GM12878 (cell line): ENCODE data around the gene DOCK7. TPM values are rescaled to one million over a fixed set of nuclear protein-coding genes. Genes with fewer than 3 reads are reported as not detected.
A peak's percentile ranks its signal among the peaks of the same experiment; 100 is the strongest.

Experiments
- ATAC-seq: fragments of 200-7000 bp; cut with Tn5 transposase; 3 replicates; pipeline ENCODE4 v1.9.1; 2020; ENCODE audit warnings: mild to moderate bottlenecking, moderate library complexity
- BruUV-seq: library from RNA; stranded (reverse); fragments of 400-500 nt; replicated peaks from 2 replicates; lab custom pipeline; 2021; lab: Mats Ljungman, UMichigan
- CTCF ChIA-PET: fragments of 300-600 bp; sonication (Branson Sonifier 250); formaldehyde crosslinking; extraction: SDS; loops from one replicate; lab custom pipeline; 2021; ENCODE audit warnings: inconsistent platforms; lab: Yijun Ruan, JAX
- POLR2A ChIA-PET: fragments of 350-600 bp; formaldehyde crosslinking; extraction: SDS; loops from one replicate; lab custom pipeline; 2021; ENCODE audit warnings: inconsistent platforms; lab: Charles Lee
- RAD21 ChIA-PET: fragments of 300-600 bp; sonication (Branson Sonifier 250); formaldehyde crosslinking; loops from one replicate; lab custom pipeline; 2023; ENCODE audit warnings: antibody characterized with exemption; ENCODE audit not compliant: unreplicated experiment; lab: Charles Lee
- SMC1A ChIA-PET: fragments of 300-600 bp; sonication (Branson Sonifier 250); formaldehyde crosslinking; loops from one replicate; lab custom pipeline; 2023; ENCODE audit not compliant: unreplicated experiment, uncharacterized antibody; lab: Charles Lee
- DNase-seq: peaks from one replicate; pipeline ENCODE4 v3.0.0-alpha.2; 2011; ENCODE audit warnings: low read depth, low spot score
- FAIRE-seq: peaks from 3 replicates; lab custom pipeline; 2011; peaks lifted over from hg19 to GRCh38; lab: Jason Lieb, UNC
- H2AFZ ChIP-seq: 2 replicates; pipeline ENCODE4 v1.6.0; 2011; ENCODE audit warnings: low read depth, low read length, control low read depth; ENCODE audit not compliant: control insufficient read depth
- H3K27ac ChIP-seq: 2 replicates; pipeline ENCODE4 v1.5.1; 2011; ENCODE audit warnings: control low read depth; ENCODE audit not compliant: control insufficient read depth, insufficient read depth
- H3K27me3 ChIP-seq, 2 experiments: replicated peaks in 1 of 2; 2 replicates each; pipeline versions ENCODE4 v1.6.0 to v1.6.1; 2011; ENCODE audit warnings: low read length in 1 of 2; ENCODE audit not compliant: control insufficient read depth in 2 of 2, insufficient read depth in 2 of 2
- H3K36me3 ChIP-seq, 2 experiments: 2 replicates each; pipeline ENCODE4 v1.5.1; 2011; ENCODE audit warnings: low read length in 1 of 2; ENCODE audit not compliant: control insufficient read depth in 2 of 2, insufficient read depth in 2 of 2
- H3K4me1 ChIP-seq: 2 replicates; pipeline ENCODE4 v1.6.1; 2011; ENCODE audit warnings: mild to moderate bottlenecking, low read length, moderate library complexity, mixed read lengths; ENCODE audit not compliant: control insufficient read depth, insufficient read depth
- H3K4me2 ChIP-seq: 2 replicates; pipeline ENCODE4 v1.6.0; 2011; ENCODE audit warnings: control low read depth; ENCODE audit not compliant: control insufficient read depth, insufficient read depth
- H3K4me3 ChIP-seq: fragments of 200-600 bp; sonication (generic); 2 replicates; pipeline ENCODE4 v1.5.1; 2016
- H3K79me2 ChIP-seq: 2 replicates; pipeline ENCODE4 v1.6.0; 2011; ENCODE audit warnings: low read length; ENCODE audit not compliant: control insufficient read depth, insufficient read depth
- H3K9ac ChIP-seq: 2 replicates; pipeline ENCODE4 v1.8.0; 2011; ENCODE audit warnings: low read length, control low read depth, mixed read lengths; ENCODE audit not compliant: control insufficient read depth, insufficient read depth
- H3K9me3 ChIP-seq: replicated peaks from 3 replicates; pipeline ENCODE4 v1.5.1; 2011; ENCODE audit warnings: mild to moderate bottlenecking, low read length; ENCODE audit not compliant: control insufficient read depth, insufficient read depth
- H4K20me1 ChIP-seq: 2 replicates; pipeline ENCODE4 v1.6.0; 2011; ENCODE audit not compliant: control insufficient read depth, insufficient read depth
- CHD1 ChIP-seq: IDR thresholded peaks from 2 replicates; pipeline ENCODE4 v1.6.1; 2012; ENCODE audit warnings: low read depth, low read length, improper control_type of control experiment
- DPF2 ChIP-seq: fragments of 450-650 bp; IDR thresholded peaks from 2 replicates; pipeline ENCODE4 v1.6.1; 2017; ENCODE audit warnings: mild to moderate bottlenecking
- GABPA ChIP-seq: IDR thresholded peaks from 2 replicates; pipeline ENCODE4 v1.6.1; 2014; ENCODE audit warnings: antibody characterized with exemption, low read depth, mild to moderate bottlenecking, inconsistent platforms
- IKZF2 ChIP-seq, 2 experiments: fragments of 450-650 bp; IDR thresholded peaks; 2 replicates each; pipeline ENCODE4 v1.6.1; 2017; ENCODE audit warnings: mild to moderate bottlenecking in 2 of 2, moderate library complexity in 2 of 2
- PAX5 ChIP-seq: IDR thresholded peaks from 2 replicates; pipeline ENCODE4 v1.6.1; 2011; ENCODE audit warnings: low read depth, low read length, borderline replicate concordance
- POLR2AphosphoS5 ChIP-seq: IDR thresholded peaks from 2 replicates; pipeline ENCODE4 v1.6.1; 2011; ENCODE audit warnings: mild to moderate bottlenecking, low read length, inconsistent platforms
- SIX5 ChIP-seq: IDR thresholded peaks from 2 replicates; pipeline ENCODE4 v1.6.1; 2011; ENCODE audit warnings: mild to moderate bottlenecking, low read depth, low read length, moderate library complexity; ENCODE audit not compliant: severe bottlenecking
- TBL1XR1 ChIP-seq: IDR thresholded peaks from 2 replicates; pipeline ENCODE4 v1.6.1; 2012; ENCODE audit warnings: low read depth, low read length, improper control_type of control experiment
- ZBTB11 ChIP-seq: fragments of 450-650 bp; formaldehyde crosslinking; IDR thresholded peaks from 2 replicates; pipeline ENCODE4 v1.5.0; 2022; ENCODE audit warnings: mild to moderate bottlenecking, missing genetic modification characterization
- ZBTB33 ChIP-seq: fragments of 450-650 bp; IDR thresholded peaks from 2 replicates; pipeline ENCODE4 v1.6.1; 2017; ENCODE audit warnings: mild to moderate bottlenecking
- WGBS: methylation state at CpG from one replicate; pipeline ENCODE4 v1.1.6; 2016; ENCODE audit warnings: low lambda C conversion rate; ENCODE audit not compliant: insufficient replicate concordance, insufficient coverage; ENCODE audit errors: missing lambda C conversion rate; 5-methylcytosine and 5-hydroxymethylcytosine counted together
- in situ Hi-C: fragments of 300-500 bp; cut with MboI; formaldehyde crosslinking; loops from 9 replicates; pipeline ENCODE4 v1.14.3; 2018; ENCODE audit warnings: mixed read lengths
- intact Hi-C: fragments of 100-400 bp; cut with micrococcal nuclease; formaldehyde crosslinking; loops from one replicate; pipeline ENCODE4 v1.14.2; 2022; ENCODE audit not compliant: unreplicated experiment
- polyA plus RNA-seq, 11 experiments: library from polyadenylated mRNA; depleted of rRNA in 4 of 11; unstranded in 6 of 11; stranded (reverse) in 5 of 11; fragments of >200 nt; fragmentation: Nextera tagmentation in 4 of 11; fragmentation: Illumina TruSeq in 1 of 11; extraction: Ambion mirVana in 4 of 11; extraction: Trizol in 1 of 11; gene quantifications; 1 replicate in 1 of 11; 2 replicates in 10 of 11; pipeline versions ENCODE4 v1.2.1 to v1.2.3, GENCODE V29; 2011 to 2016; ENCODE audit warnings: inconsistent platforms in 2 of 11, missing spikeins in 2 of 11, low read depth in 1 of 11
- total RNA-seq, 4 experiments: library from RNA; depleted of rRNA in 3 of 4; stranded (reverse); fragments of >200 nt in 3 of 4; fragmentation: Illumina TruSeq in 1 of 4; extraction: Trizol in 1 of 4; gene quantifications; 2 replicates each; pipeline versions ENCODE4 v1.2.1 to v1.2.3, GENCODE V29; 2013 to 2021
- TF ChIP-seq, protein P1 (sequence below): IDR thresholded peaks from 2 replicates; pipeline ENCODE4 v1.6.1; 2011; ENCODE audit warnings: low read depth, mild to moderate bottlenecking, low read length, moderate library complexity, borderline replicate concordance; ENCODE audit errors: extremely low read depth
- TF ChIP-seq, protein P2 (sequence below): fragments of 450-650 bp; IDR thresholded peaks from 2 replicates; pipeline ENCODE4 v1.6.1; 2016; ENCODE audit warnings: mild to moderate bottlenecking

The DOCK7 gene
- total and polyA plus RNA-seq, 10 of the 15 experiments (the other 5 are each of a cell fraction or from before 2014, with no cell fraction given) = 4.8 to 34.6 (median 26.9) TPM

DNA sequence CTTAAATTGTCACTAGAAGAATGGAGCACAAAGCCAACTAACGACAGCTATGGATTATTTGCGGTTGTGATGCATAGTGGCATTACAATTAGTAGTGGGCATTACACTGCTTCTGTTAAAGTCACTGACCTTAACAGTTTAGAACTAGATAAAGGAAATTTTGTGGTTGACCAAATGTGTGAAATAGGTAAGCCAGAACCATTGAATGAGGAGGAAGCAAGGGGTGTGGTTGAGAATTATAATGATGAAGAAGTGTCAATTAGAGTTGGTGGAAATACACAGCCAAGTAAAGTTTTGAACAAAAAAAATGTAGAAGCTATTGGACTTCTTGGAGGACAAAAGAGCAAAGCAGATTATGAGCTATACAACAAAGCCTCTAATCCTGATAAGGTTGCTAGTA is 237.9 kb downstream of the DOCK7 start:
- ChIA-PET CTCF (interaction anchor here (0.7 to 1.4 kb wide), 4 partner anchors 9 to 275 kb away, joined by 3 to 6 read pairs (median 3); no protein-coding TSS in a partner anchor), RAD21 (interaction anchor here (0.6 to 1.5 kb wide), 2 partner anchors 60 to 296 kb away, joined by 3 to 6 read pairs; no protein-coding TSS in a partner anchor), SMC1A (interaction anchor here (0.6 to 3.5 kb wide), 9 partner anchors 8 to 925 kb away, joined by 3 to 20 read pairs (median 3); no protein-coding TSS in a partner anchor), POLR2A (interaction anchor here (1.1 to 2.1 kb wide), 2 partner anchors 10 to 14 kb away, joined by 4 to 7 read pairs; partner anchors contain the start of gene USP1)
- DNase-seq (no peak), ATAC-seq (peak; percentile 72), FAIRE-seq (no peak)
- Histone ChIP-seq H3K9me3 (no peaks in the 10 kb centered on the region; the same call in 2 of the 3 replicates), H3K27ac (no peak overlapping the region), H4K20me1 (no peaks in the 10 kb centered on the region), H3K27me3 (no peaks in the 10 kb centered on the region), H3K79me2 (peaks cover 6% of the 10 kb centered on the region), H3K36me3 (peaks cover 4 to 20% of the 10 kb centered on the region in 2 experiments; a peak in 3 of 4 replicates), H2AFZ (no peak overlapping the region), H3K9ac (no peak overlapping the region), H3K4me3 (no peak overlapping the region), H3K4me1 (peaks cover 8% of the 10 kb centered on the region), H3K4me2 (no peak overlapping the region)
- intact Hi-C loops = loop anchor here (5.0 kb wide), 1 partner anchor 297 kb away; no protein-coding TSS in a partner anchor
- in situ Hi-C loops = no loop called here
- WGBS = 100% methylated on average over 2 of the region's 2 CpGs
- no TSS peak for BruUV-seq
- TF ChIP-seq IKZF2 (IDR thresholded peaks at IDR 0.05) = 0 out of 4 replicates have a peak, but pooled peaks have one; percentile 18 to 23
- TF ChIP-seq POLR2AphosphoS5 = no peak
- TF ChIP-seq DPF2 = peak; percentile 63; the same call in 1 of the 2 replicates
- no peak for TF ChIP-seq SIX5
- TF ChIP-seq PAX5 = no peak
- no peak for TF ChIP-seq CHD1
- TF ChIP-seq GABPA = no peak
- no peak for TF ChIP-seq TBL1XR1
- no peak for TF ChIP-seq ZBTB11 (CRISPR knock-in tag)
- no peak for TF ChIP-seq ZBTB33
- TF ChIP-seq, protein P1, sequence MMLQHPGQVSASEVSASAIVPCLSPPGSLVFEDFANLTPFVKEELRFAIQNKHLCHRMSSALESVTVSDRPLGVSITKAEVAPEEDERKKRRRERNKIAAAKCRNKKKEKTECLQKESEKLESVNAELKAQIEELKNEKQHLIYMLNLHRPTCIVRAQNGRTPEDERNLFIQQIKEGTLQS = no peak
- TF ChIP-seq, protein P2, sequence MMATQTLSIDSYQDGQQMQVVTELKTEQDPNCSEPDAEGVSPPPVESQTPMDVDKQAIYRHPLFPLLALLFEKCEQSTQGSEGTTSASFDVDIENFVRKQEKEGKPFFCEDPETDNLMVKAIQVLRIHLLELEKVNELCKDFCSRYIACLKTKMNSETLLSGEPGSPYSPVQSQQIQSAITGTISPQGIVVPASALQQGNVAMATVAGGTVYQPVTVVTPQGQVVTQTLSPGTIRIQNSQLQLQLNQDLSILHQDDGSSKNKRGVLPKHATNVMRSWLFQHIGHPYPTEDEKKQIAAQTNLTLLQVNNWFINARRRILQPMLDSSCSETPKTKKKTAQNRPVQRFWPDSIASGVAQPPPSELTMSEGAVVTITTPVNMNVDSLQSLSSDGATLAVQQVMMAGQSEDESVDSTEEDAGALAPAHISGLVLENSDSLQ = peak; percentile 55; the same call in 1 of the 2 replicates
